A549 (cell line): ENCODE results near the gene XRCC1. TPM values are rescaled to one million over a fixed set of nuclear protein-coding genes. Genes with fewer than 3 reads are reported as not detected.
"Not testable (repeated sequence)": the region's sequence is repeated elsewhere in the genome, so short reads cannot be mapped to it uniquely, and the experiment has no call there.

Experiments used
- ATAC-seq, 2 experiments: fragments of 200-7000 bp in 1 of 2; fragments of >200 bp in 1 of 2; cut with Nextera tagmentation in 1 of 2; cut with Tn5 transposase in 1 of 2; 3 replicates each; pipeline versions ENCODE4 v1.8.0 to v1.9.1; 2018 to 2020; ENCODE audit warnings: mild to moderate bottlenecking in 1 of 2, moderate library complexity in 1 of 2
- CTCF ChIA-PET: fragments of 300-600 bp; sonication (Branson Sonifier 250); formaldehyde crosslinking; extraction: SDS; loops from one replicate; lab custom pipeline; 2021; ENCODE audit warnings: antibody characterized with exemption, inconsistent platforms; lab: Yijun Ruan, JAX
- POLR2A ChIA-PET: fragments of 350-600 bp; formaldehyde crosslinking; extraction: SDS; loops from one replicate; lab custom pipeline; 2021; ENCODE audit warnings: antibody characterized with exemption, inconsistent platforms; lab: Yijun Ruan, JAX
- DNase-seq, 2 experiments: peaks; one replicate each; pipeline versions ENCODE4 v3.0.0 to v3.0.0-alpha.2; 2011 to 2016; ENCODE audit warnings: low read depth in 1 of 2, low spot score in 1 of 2
- FAIRE-seq: peaks from 2 replicates; lab custom pipeline; 2011; peaks lifted over from hg19 to GRCh38; lab: Jason Lieb, UNC
- H3K27ac ChIP-seq, 2 experiments: fragments of >200 bp; sonication (Bioruptor Twin); formaldehyde crosslinking; 3 replicates each; pipeline ENCODE4 v1.5.1; 2016 to 2017
- H3K4me1 ChIP-seq: fragments of >200 bp; sonication (Bioruptor Twin); formaldehyde crosslinking; 3 replicates; pipeline ENCODE4 v1.6.1; 2016
- H3K4me2 ChIP-seq: fragments of >200 bp; sonication (Bioruptor Twin); formaldehyde crosslinking; 3 replicates; pipeline ENCODE4 v1.6.1; 2016
- H3K4me3 ChIP-seq: fragments of >200 bp; sonication (Bioruptor Twin); formaldehyde crosslinking; 3 replicates; pipeline ENCODE4 v1.5.1; 2016
- H3K9me3 ChIP-seq: fragments of >200 bp; sonication (Bioruptor Twin); formaldehyde crosslinking; 3 replicates; pipeline ENCODE4 v1.6.1; 2016
- BHLHE40 ChIP-seq: IDR thresholded peaks from 2 replicates; pipeline ENCODE4 v1.6.1; 2012; ENCODE audit warnings: low read depth, low read length, inconsistent platforms
- CBX2 ChIP-seq: fragments of 200-600 bp; sonication (generic); IDR thresholded peaks from 2 replicates; pipeline ENCODE4 v1.6.1; 2016; ENCODE audit warnings: low read depth, mild to moderate bottlenecking, borderline replicate concordance
- CHD4 ChIP-seq: fragments of 200-600 bp; sonication (generic); IDR thresholded peaks from 2 replicates; pipeline ENCODE4 v1.6.1; 2016; ENCODE audit warnings: antibody characterized with exemption, mild to moderate bottlenecking, borderline replicate concordance
- E2F6 ChIP-seq: IDR thresholded peaks from 2 replicates; pipeline ENCODE4 v1.6.1; 2012; ENCODE audit warnings: low read depth, borderline replicate concordance
- EHF ChIP-seq: fragments of 250-450 bp; sonication (Bioruptor Pico); IDR thresholded peaks from 2 replicates; pipeline ENCODE4 v1.5.0; 2020; ENCODE audit warnings: mild to moderate bottlenecking
- ESRRA ChIP-seq: fragments of 150-350 bp; IDR thresholded peaks from 2 replicates; pipeline ENCODE4 v1.6.1; 2014; ENCODE audit warnings: mild to moderate bottlenecking, low read length, borderline replicate concordance
- FOSB ChIP-seq: fragments of 250-450 bp; sonication (Bioruptor Pico); IDR thresholded peaks from 2 replicates; pipeline ENCODE4 v1.5.0; 2020; ENCODE audit warnings: mild to moderate bottlenecking, moderate library complexity
- FOXS1 ChIP-seq: fragments of 250-450 bp; sonication (Bioruptor Pico); IDR thresholded peaks from 2 replicates; pipeline ENCODE4 v1.5.0; 2020; ENCODE audit warnings: mild to moderate bottlenecking, moderate library complexity
- HES2 ChIP-seq: fragments of >200 bp; sonication (Bioruptor Twin); formaldehyde crosslinking; IDR thresholded peaks from 2 replicates; pipeline ENCODE4 v1.6.1; 2016
- HMGXB4 ChIP-seq: fragments of 250-450 bp; sonication (Bioruptor Pico); IDR thresholded peaks from 2 replicates; pipeline ENCODE4 v1.5.0; 2021; ENCODE audit warnings: mild to moderate bottlenecking, moderate library complexity, borderline replicate concordance
- HOXA7 ChIP-seq: fragments of 250-450 bp; sonication (Bioruptor Pico); IDR thresholded peaks from 2 replicates; pipeline ENCODE4 v1.5.0; 2020; ENCODE audit warnings: mild to moderate bottlenecking, moderate library complexity
- HOXB5 ChIP-seq: fragments of 250-450 bp; sonication (Bioruptor Pico); IDR thresholded peaks from 2 replicates; pipeline ENCODE4 v1.5.0; 2020; ENCODE audit warnings: mild to moderate bottlenecking, moderate library complexity
- JUN ChIP-seq, 2 experiments: fragments of >200 bp; sonication (Bioruptor Twin); formaldehyde crosslinking; IDR thresholded peaks; 2 replicates in 1 of 2; 3 replicates in 1 of 2; pipeline ENCODE4 v1.6.1; 2016 to 2017
- NFE2L2 ChIP-seq: fragments of 150-350 bp; conservative IDR thresholded peaks from 2 replicates; pipeline ENCODE4 v1.6.1; 2014; ENCODE audit warnings: low read length
- NPAS2 ChIP-seq: fragments of 250-450 bp; sonication (Bioruptor Pico); IDR thresholded peaks from 2 replicates; pipeline ENCODE4 v1.8.0; 2022; ENCODE audit warnings: mild to moderate bottlenecking, moderate library complexity, borderline replicate concordance
- NR3C1 ChIP-seq: fragments of >200 bp; sonication (Bioruptor Twin); formaldehyde crosslinking; IDR thresholded peaks from 3 replicates; pipeline ENCODE4 v1.6.1; 2017
- POLR2A ChIP-seq: IDR thresholded peaks from 2 replicates; pipeline ENCODE4 v1.6.1; 2012; ENCODE audit warnings: mild to moderate bottlenecking, low read length
- RAD21 ChIP-seq, 2 experiments: fragments of >200 bp in 1 of 2; sonication (Bioruptor Twin) in 1 of 2; formaldehyde crosslinking in 1 of 2; IDR thresholded peaks in 1 of 2; conservative IDR thresholded peaks in 1 of 2; 2 replicates in 1 of 2; 3 replicates in 1 of 2; pipeline ENCODE4 v1.6.1; 2012 to 2018; ENCODE audit warnings: inconsistent platforms in 1 of 2
- RARB ChIP-seq: fragments of 250-450 bp; sonication (Bioruptor Pico); IDR thresholded peaks from 2 replicates; pipeline ENCODE4 v1.8.0; 2021; ENCODE audit warnings: mild to moderate bottlenecking, moderate library complexity
- RNF2 ChIP-seq: fragments of 200-600 bp; sonication (generic); IDR thresholded peaks from 2 replicates; pipeline ENCODE4 v1.6.1; 2016; ENCODE audit warnings: low read depth, mild to moderate bottlenecking, antibody characterized with exemption, moderate library complexity, borderline replicate concordance
- SREBF2 ChIP-seq: fragments of 450-650 bp; IDR thresholded peaks from 2 replicates; pipeline ENCODE4 v1.6.1; 2014; ENCODE audit warnings: mild to moderate bottlenecking, moderate library complexity
- TFCP2L1 ChIP-seq: fragments of 250-450 bp; sonication (Bioruptor Pico); IDR thresholded peaks from 2 replicates; pipeline ENCODE4 v1.5.0; 2021; ENCODE audit warnings: mild to moderate bottlenecking
- USF2 ChIP-seq: fragments of 450-650 bp; IDR thresholded peaks from 2 replicates; pipeline ENCODE4 v1.6.1; 2014; ENCODE audit warnings: antibody characterized with exemption
- ZFP36 ChIP-seq: fragments of 450-650 bp; IDR thresholded peaks from 2 replicates; pipeline ENCODE4 v1.6.1; 2014; ENCODE audit warnings: borderline replicate concordance; ENCODE audit not compliant: partially characterized antibody
- ZNF302 ChIP-seq: fragments of 250-450 bp; sonication (Bioruptor Pico); IDR thresholded peaks from 2 replicates; pipeline ENCODE4 v1.9.0; 2021; ENCODE audit warnings: inconsistent platforms, mild to moderate bottlenecking, moderate library complexity
- WGBS: methylation state at CpG from one replicate; pipeline ENCODE4 v1.1.6; 2017; ENCODE audit errors: missing lambda C conversion rate; 5-methylcytosine and 5-hydroxymethylcytosine counted together
- polyA plus RNA-seq, 4 experiments: library from polyadenylated mRNA; depleted of rRNA in 3 of 4; stranded (reverse); fragments of >200 nt; fragmentation: RNase III in 1 of 4; extraction: RNeasy Plus Mini Kit Qiagen cat#74134 plus additional on column Dnase treatment in 1 of 4; gene quantifications; 2 replicates in 3 of 4; 3 replicates in 1 of 4; pipeline ENCODE4 v1.2.3, GENCODE V29; 2011 to 2017

Gene XRCC1
- polyA plus RNA-seq, 2 of the 4 experiments (the other 2 are of a cell fraction): 32.0 to 55.1 TPM

GRCh38 chr19:43551399-43552197 is 23.7 kb downstream of the XRCC1 start:
- Histone ChIP-seq H3K27ac (no peak overlapping the region), H3K4me3 (no peak overlapping the region), H3K9me3 (no peaks in the 10 kb centered on the region), H3K4me1 (no peaks in the 10 kb centered on the region), H3K4me2 (no peak overlapping the region)
- TF ChIP-seq JUN (IDR thresholded peaks at IDR 0.05) (no peak), USF2 (no peak), HOXA7 (CRISPR knock-in tag) (no peak), SREBF2 (no peak), NR3C1 (no peak), RAD21 (conservative IDR thresholded peaks at IDR 0.05 in 1 of 2, IDR thresholded peaks at IDR 0.05 in 1 of 2) (no peak), HOXB5 (CRISPR knock-in tag) (no peak), ZNF302 (CRISPR knock-in tag) (no peak)
- WGBS: 92% methylated on average over 15 of the region's 23 CpGs
- POLR2A ChIA-PET: no interaction called here
- DNase-seq (no peak), ATAC-seq (no peak), FAIRE-seq (no peak)
- CTCF ChIA-PET: interaction anchor here (0.5 to 8.9 kb wide), 4 partner anchors 9 to 121 kb away, joined by 3 to 167 read pairs (median 4); partner anchors contain the start of gene ZNF575

- Histone ChIP-seq H3K9me3 (no peaks in the 10 kb centered on the region), H3K4me1 (no peaks in the 10 kb centered on the region), H3K4me3 (no peak overlapping the region), H3K4me2 (no peak overlapping the region), H3K27ac (no peak overlapping the region)
- ATAC-seq: no peak
- ChIA-PET POLR2A (no interaction called here), CTCF (no interaction called here)
- WGBS: 84% methylated on average over 2 of the region's 2 CpGs
- FAIRE-seq: no peak
- no peak for TF ChIP-seq ESRRA
- no peak for TF ChIP-seq BHLHE40
- no peak for TF ChIP-seq FOSB (CRISPR knock-in tag)
- TF ChIP-seq HES2: no peak
- no peak for TF ChIP-seq SREBF2
- TF ChIP-seq RARB: no peak
- TF ChIP-seq NPAS2 (CRISPR knock-in tag): no peak
- no peak for DNase-seq
Observed at GRCh38 chr19:43548706-43549105, 26.6 kb downstream of the XRCC1 start.

GRCh38 chr19:43547926-43548325 is 27.4 kb downstream of the XRCC1 start:
- ATAC-seq, H3K4me2 ChIP-seq, POLR2A ChIA-PET, DNase-seq, FAIRE-seq, H3K27ac ChIP-seq, H3K4me3 ChIP-seq, H3K9me3 ChIP-seq, H3K4me1 ChIP-seq: not testable (repeated sequence)
- CTCF ChIA-PET: interaction anchor here (1.4 kb wide), 1 partner anchor 12 kb away, joined by 3 read pairs; no protein-coding TSS in a partner anchor
- WGBS: 72% methylated on average over 4 of the region's 24 CpGs

GRCh38 chr19:43546581-43546980 is 28.7 kb downstream of the XRCC1 start:
- Histone ChIP-seq H3K27ac (no peak overlapping the region), H3K9me3 (no peaks in the 10 kb centered on the region), H3K4me3 (no peak overlapping the region), H3K4me1 (no peaks in the 10 kb centered on the region), H3K4me2 (no peak overlapping the region)
- ChIA-PET POLR2A (no interaction called here), CTCF (interaction anchor here (0.6 to 1.7 kb wide), 4 partner anchors 9 to 1126 kb away, joined by 3 to 7 read pairs (median 4); no protein-coding TSS in a partner anchor)
- FAIRE-seq (no peak), DNase-seq (no peak), ATAC-seq (no peak)
- WGBS: 94% methylated on average over 3 of the region's 3 CpGs
- TF ChIP-seq CBX2 (no peak), JUN (IDR thresholded peaks at IDR 0.05) (no peak), SREBF2 (no peak), USF2 (no peak), FOXS1 (CRISPR knock-in tag) (no peak), CHD4 (no peak), EHF (no peak), NFE2L2 (no peak), E2F6 (no peak), ZFP36 (no peak), HMGXB4 (CRISPR knock-in tag) (no peak), RNF2 (no peak), HOXA7 (CRISPR knock-in tag) (no peak), NPAS2 (CRISPR knock-in tag) (no peak), POLR2A (no peak), TFCP2L1 (CRISPR knock-in tag) (no peak)
